HCT116 (cell line): ENCODE data around the gene TLK2. TPM values are rescaled to one million over a fixed set of nuclear protein-coding genes. Genes with fewer than 3 reads are reported as not detected.
"Not testable (repeated sequence)": the region's sequence is repeated elsewhere in the genome, so short reads cannot be mapped to it uniquely, and the experiment has no call there.

Experiments
- ATAC-seq: fragments of 200-7000 bp; cut with Tn5 transposase; 2 replicates; pipeline ENCODE4 v1.9.1; 2020; ENCODE audit warnings: mild to moderate bottlenecking, moderate library complexity
- BruUV-seq: library from RNA; stranded (reverse); fragments of 400-500 nt; replicated peaks from 2 replicates; lab custom pipeline; 2021; lab: Mats Ljungman, UMichigan
- CTCF ChIA-PET: fragments of 300-600 bp; sonication (Branson Sonifier 250); formaldehyde crosslinking; loops from one replicate; lab custom pipeline; 2021; ENCODE audit warnings: antibody characterized with exemption; lab: Charles Lee
- POLR2A ChIA-PET: fragments of 300-600, 350-600 bp; sonication (Branson Sonifier 250); formaldehyde crosslinking; loops from one replicate; lab custom pipeline; 2021; ENCODE audit warnings: antibody characterized with exemption; lab: Charles Lee
- RAD21 ChIA-PET, 2 experiments: fragments of 300-600 bp; sonication (Branson Sonifier 250); formaldehyde crosslinking; loops; one replicate each; lab custom pipeline; 2023; ENCODE audit warnings: low total read pairs in 2 of 2; ENCODE audit not compliant: uncharacterized antibody in 2 of 2, unreplicated experiment in 2 of 2, low non-redundant PET in 1 of 2; lab: Charles Lee
- DNase-seq: peaks from one replicate; pipeline ENCODE4 v3.0.0-alpha.2; 2010; ENCODE audit warnings: low read depth, low spot score
- H2AFZ ChIP-seq: fragments of 200-600 bp; shearing (Covaris generic), sonication (generic); 2 replicates; pipeline ENCODE4 v1.6.1; 2017; ENCODE audit warnings: low read depth, mixed run types, mixed read lengths, antibody characterized with exemption, low read length; ENCODE audit not compliant: poor library complexity, severe bottlenecking
- H3K27ac ChIP-seq: 2 replicates; pipeline ENCODE4 v1.5.1; 2012; ENCODE audit warnings: low read depth, low read length
- H3K27me3 ChIP-seq: fragments of 200-600 bp; sonication (generic); 2 replicates; pipeline ENCODE4 v1.6.1; 2016; ENCODE audit warnings: mixed run types, low read length, mixed read lengths; ENCODE audit not compliant: insufficient read depth
- H3K36me3 ChIP-seq, 2 experiments: fragments of 200-500 bp in 1 of 2; fragments of 200-600 bp in 1 of 2; sonication (Bioruptor generic) in 1 of 2; sonication (generic) in 1 of 2; 2 replicates each; pipeline versions ENCODE4 v1.5.1 to v1.6.1; 2014 to 2016; ENCODE audit warnings: low read length in 2 of 2, inconsistent platforms in 1 of 2, mixed read lengths in 1 of 2, mixed run types in 1 of 2; ENCODE audit not compliant: insufficient read depth in 2 of 2, control insufficient read depth in 1 of 2
- H3K4me1 ChIP-seq, 2 experiments: fragments of 200-600 bp in 1 of 2; sonication (generic) in 1 of 2; 2 replicates each; pipeline versions ENCODE4 v1.5.1 to v1.6.1; 2012 to 2017; ENCODE audit warnings: low read length in 2 of 2, inconsistent platforms in 1 of 2, mild to moderate bottlenecking in 1 of 2, mixed read lengths in 1 of 2, mixed run types in 1 of 2, moderate library complexity in 1 of 2; ENCODE audit not compliant: insufficient read depth in 2 of 2, control insufficient read depth in 1 of 2
- H3K4me2 ChIP-seq: fragments of 200-600 bp; sonication (generic); 2 replicates; pipeline ENCODE4 v1.6.1; 2017; ENCODE audit warnings: mixed run types, low read length, mixed read lengths
- H3K4me3 ChIP-seq, 2 experiments: fragments of 200-600 bp in 1 of 2; sonication (generic) in 1 of 2; replicated peaks in 1 of 2; 2 replicates each; pipeline ENCODE4 v1.5.1; 2011 to 2016; ENCODE audit warnings: low read length in 2 of 2, control low read depth in 1 of 2, low read depth in 1 of 2, mild to moderate bottlenecking in 1 of 2, mixed read lengths in 1 of 2, mixed run types in 1 of 2
- H3K79me2 ChIP-seq: fragments of 200-600 bp; sonication (generic); 2 replicates; pipeline ENCODE4 v1.6.1; 2017; ENCODE audit warnings: mild to moderate bottlenecking, mixed run types, low read length, moderate library complexity, mixed read lengths; ENCODE audit not compliant: insufficient read depth
- H3K9ac ChIP-seq: fragments of 200-600 bp; sonication (generic); 2 replicates; pipeline ENCODE4 v1.6.1; 2016; ENCODE audit warnings: low read length, mixed read lengths
- H3K9me2 ChIP-seq: fragments of 200-600 bp; sonication (generic), shearing (Covaris generic); 2 replicates; pipeline ENCODE4 v1.6.1; 2017; ENCODE audit warnings: mixed run types, mild to moderate bottlenecking, moderate library complexity; ENCODE audit not compliant: insufficient read depth
- H3K9me3 ChIP-seq, 2 experiments: fragments of 200-500 bp in 1 of 2; fragments of 200-600 bp in 1 of 2; sonication (Bioruptor generic) in 1 of 2; sonication (generic) in 1 of 2; 2 replicates each; pipeline ENCODE4 v1.6.1; 2014 to 2017; ENCODE audit warnings: low read length in 2 of 2, mixed read lengths in 2 of 2, inconsistent platforms in 1 of 2, low read depth in 1 of 2, mild to moderate bottlenecking in 1 of 2, mixed run types in 1 of 2, moderate library complexity in 1 of 2; ENCODE audit not compliant: control insufficient read depth in 1 of 2, insufficient read depth in 1 of 2
- H4K20me1 ChIP-seq: fragments of 200-600 bp; sonication (generic), shearing (Covaris generic); 2 replicates; pipeline ENCODE4 v1.6.1; 2017; ENCODE audit warnings: mixed run types, mild to moderate bottlenecking, moderate library complexity; ENCODE audit not compliant: insufficient read depth
- intact Hi-C: fragments of 100-400 bp; cut with micrococcal nuclease; formaldehyde crosslinking; loops from 2 replicates; pipeline ENCODE4 v1.10.0; 2022
- total RNA-seq: library from RNA; stranded (reverse); gene quantifications from one replicate; pipeline ENCODE4 v1.2.1, GENCODE V29; 2021; ENCODE audit not compliant: unreplicated experiment

TLK2 gene
- total RNA-seq, 1 experiment from 2014 or later, result 56.6 TPM

DNA sequence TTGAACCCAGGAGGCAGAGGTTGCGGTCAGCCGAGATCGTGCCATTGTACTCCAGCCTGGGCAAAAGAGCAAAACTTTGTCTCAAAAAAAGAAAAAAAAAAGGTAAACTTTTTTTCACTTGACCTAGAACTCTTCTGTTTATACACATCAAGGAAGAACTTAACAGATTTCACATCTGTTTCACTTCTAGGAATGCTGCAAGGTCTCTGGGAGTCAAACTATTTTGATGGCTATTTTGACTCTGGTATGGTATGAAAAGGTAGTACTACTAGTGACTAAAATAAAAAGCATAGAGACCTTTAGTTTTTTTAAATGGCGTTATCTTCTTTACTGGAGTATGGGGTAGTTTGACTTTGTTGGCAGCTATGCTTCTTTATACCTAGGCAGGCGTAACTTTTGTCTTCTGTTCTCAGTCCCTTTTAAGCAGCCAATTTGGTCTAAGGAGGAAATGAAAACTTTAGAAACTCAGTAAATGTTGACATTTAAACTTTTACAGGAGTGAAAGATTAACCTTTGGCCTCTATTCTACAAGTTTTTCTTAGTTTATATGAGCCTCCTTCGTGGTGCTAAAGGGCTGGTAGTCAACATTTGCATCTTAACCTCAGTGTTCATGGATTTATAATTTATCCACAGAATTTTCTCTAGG, 28.7 kb downstream of the TLK2 start:
- H3K9ac ChIP-seq, DNase-seq, ATAC-seq, H3K27me3 ChIP-seq, H3K9me2 ChIP-seq, BruUV-seq, RAD21 ChIA-PET, H3K9me3 ChIP-seq, POLR2A ChIA-PET, H4K20me1 ChIP-seq, H3K4me2 ChIP-seq, CTCF ChIA-PET, H2AFZ ChIP-seq, H3K4me1 ChIP-seq, H3K4me3 ChIP-seq, H3K27ac ChIP-seq, H3K36me3 ChIP-seq, intact Hi-C loops: not testable (repeated sequence)
- H3K79me2 ChIP-seq, result peaks cover 82% of the 10 kb centered on the region

DNA sequence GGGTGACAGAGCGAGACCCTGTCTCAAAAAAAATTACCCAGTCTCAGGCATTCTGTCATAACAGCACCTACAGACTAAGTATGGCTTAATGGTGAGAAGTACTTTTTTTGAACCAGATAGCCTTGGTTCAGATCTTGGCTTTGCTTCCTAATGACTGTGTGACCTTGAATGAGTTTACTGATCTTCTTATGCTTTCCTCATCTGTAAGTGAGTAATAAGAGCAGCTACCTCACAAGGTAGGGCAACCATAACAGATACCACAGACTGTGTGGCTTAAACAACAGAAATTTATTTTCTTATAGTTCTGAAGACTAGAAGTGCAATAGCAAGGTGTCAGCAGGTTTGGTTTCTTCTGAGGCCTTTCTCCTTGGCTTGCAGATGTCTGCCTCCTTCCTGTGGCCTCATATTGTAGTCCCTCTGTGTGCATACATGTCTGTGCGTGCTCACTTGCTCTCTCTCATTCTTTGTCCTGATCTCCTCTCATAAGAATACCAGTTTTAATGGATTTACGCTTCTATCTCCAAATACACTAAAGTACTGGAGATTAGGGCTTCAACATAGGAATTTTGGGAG, 31.7 kb downstream of the TLK2 start:
- CTCF ChIA-PET, H3K9ac ChIP-seq, H3K4me1 ChIP-seq, H3K9me3 ChIP-seq, H3K36me3 ChIP-seq, POLR2A ChIA-PET, H3K27ac ChIP-seq, H3K4me2 ChIP-seq, RAD21 ChIA-PET, H3K27me3 ChIP-seq, H3K4me3 ChIP-seq, ATAC-seq, DNase-seq, H4K20me1 ChIP-seq, BruUV-seq, intact Hi-C loops, H3K9me2 ChIP-seq, H2AFZ ChIP-seq: not testable (repeated sequence)
- peaks cover 81% of the 10 kb centered on the region for H3K79me2 ChIP-seq

DNA sequence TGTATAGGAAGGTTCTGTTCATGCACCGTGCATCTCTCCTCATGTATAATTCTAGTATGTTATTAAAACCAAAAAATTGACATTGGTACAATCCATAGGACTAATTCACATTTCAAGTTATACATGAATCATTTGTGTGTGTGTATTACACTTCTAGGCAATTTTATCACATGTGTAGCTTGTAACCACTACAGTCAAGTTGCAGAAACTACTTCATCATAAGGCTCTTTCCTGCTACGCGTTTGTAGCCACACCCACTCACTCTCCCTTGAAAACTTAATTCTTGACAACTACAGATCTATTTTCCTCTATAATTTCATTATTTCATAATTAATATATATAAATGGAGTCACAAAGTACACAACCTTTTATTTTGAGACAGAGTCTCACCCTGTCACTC, 32.4 kb downstream of the TLK2 start:
- CTCF ChIA-PET, H3K27ac ChIP-seq, H3K27me3 ChIP-seq, H3K9me3 ChIP-seq, intact Hi-C loops, H3K9ac ChIP-seq, DNase-seq, H3K4me3 ChIP-seq, H2AFZ ChIP-seq, H3K36me3 ChIP-seq, RAD21 ChIA-PET, H3K4me1 ChIP-seq, POLR2A ChIA-PET, H3K9me2 ChIP-seq, ATAC-seq, H4K20me1 ChIP-seq, H3K4me2 ChIP-seq, BruUV-seq: not testable (repeated sequence)
- H3K79me2 ChIP-seq, result peaks cover 81% of the 10 kb centered on the region

DNA sequence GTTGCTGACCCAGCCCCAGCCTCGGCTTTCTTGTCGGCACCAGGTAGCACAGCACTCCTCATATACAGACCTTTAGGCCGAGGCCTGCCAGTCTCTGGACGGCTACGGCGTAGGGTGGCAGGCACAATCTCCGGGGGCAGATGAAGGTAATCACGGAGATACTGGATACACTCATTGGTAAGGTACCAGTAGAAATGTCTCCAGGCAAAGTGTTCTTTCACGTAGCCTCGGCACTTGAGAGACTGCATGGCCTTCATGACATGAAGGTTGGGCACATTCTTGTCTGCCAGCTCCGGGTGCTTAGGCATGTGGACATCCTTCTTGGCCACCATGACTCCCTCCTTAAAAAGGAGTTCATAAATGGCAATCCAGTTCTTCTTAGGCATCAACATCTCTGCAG, 37.8 kb downstream of the TLK2 start:
- POLR2A ChIA-PET, H3K27ac ChIP-seq, CTCF ChIA-PET, BruUV-seq, H3K9me2 ChIP-seq, H4K20me1 ChIP-seq, H3K36me3 ChIP-seq, H3K27me3 ChIP-seq, H3K4me3 ChIP-seq, H3K9me3 ChIP-seq, H3K4me2 ChIP-seq, ATAC-seq, H3K9ac ChIP-seq, H2AFZ ChIP-seq, DNase-seq, intact Hi-C loops, RAD21 ChIA-PET: not testable (repeated sequence)
- H3K4me1 ChIP-seq, result peaks cover 7 to 15% of the 10 kb centered on the region in 2 experiments
- peaks cover 67% of the 10 kb centered on the region for H3K79me2 ChIP-seq
